HepG2 (cell line): Measurements from ENCODE around the gene NCKAP5L. TPM values are rescaled to one million over a fixed set of nuclear protein-coding genes. Genes with fewer than 3 reads are reported as not detected.

Experiments used
- ARNT2 ChIP-seq: sonication (generic); formaldehyde crosslinking; IDR thresholded peaks from 2 replicates; pipeline ENCODE4 v1.8.0; 2022; ENCODE audit warnings: mild to moderate bottlenecking, low read depth, missing genetic modification reagents, moderate library complexity
- ATF6 ChIP-seq: sonication (generic); formaldehyde crosslinking; conservative IDR thresholded peaks from 2 replicates; pipeline ENCODE4 v1.4.0; 2020; ENCODE audit warnings: missing genetic modification reagents
- E2F5 ChIP-seq: sonication (generic); formaldehyde crosslinking; conservative IDR thresholded peaks from 2 replicates; pipeline ENCODE4 v1.4.0; 2020; ENCODE audit warnings: missing genetic modification reagents
- ELF1 ChIP-seq: sonication (generic); formaldehyde crosslinking; IDR thresholded peaks from 2 replicates; pipeline ENCODE4 v1.4.0; 2020; ENCODE audit warnings: missing genetic modification reagents
- HINFP ChIP-seq: sonication (generic); formaldehyde crosslinking; IDR thresholded peaks from 2 replicates; pipeline ENCODE4 v1.4.0; 2020; ENCODE audit warnings: low read depth, mild to moderate bottlenecking, missing genetic modification reagents
- HOXA3 ChIP-seq: sonication (generic); formaldehyde crosslinking; IDR thresholded peaks from 2 replicates; pipeline ENCODE4 v1.5.0; 2020; ENCODE audit warnings: missing genetic modification reagents
- MXD1 ChIP-seq: sonication (generic); formaldehyde crosslinking; IDR thresholded peaks from 2 replicates; pipeline ENCODE4 v1.4.0; 2020; ENCODE audit warnings: mild to moderate bottlenecking, missing genetic modification reagents
- NFE2L2 ChIP-seq: fragments of 150-350 bp; IDR thresholded peaks from 2 replicates; pipeline ENCODE4 v1.6.1; 2014; ENCODE audit warnings: low read length
- POLR2AphosphoS2 ChIP-seq: IDR thresholded peaks from 2 replicates; pipeline ENCODE4 v1.6.1; 2011; ENCODE audit warnings: low read depth, low read length, improper control_type of control experiment
- SIN3A ChIP-seq: IDR thresholded peaks from 2 replicates; pipeline ENCODE4 v1.6.1; 2011; ENCODE audit warnings: low read depth, mild to moderate bottlenecking, control low read depth, low read length, borderline replicate concordance
- SMC3 ChIP-seq: IDR thresholded peaks from 2 replicates; pipeline ENCODE4 v1.6.1; 2011; ENCODE audit warnings: low read length, improper control_type of control experiment
- SPEN ChIP-seq: sonication (generic); formaldehyde crosslinking; IDR thresholded peaks from 2 replicates; pipeline ENCODE4 v1.5.1; 2020; ENCODE audit warnings: low read depth, mild to moderate bottlenecking, missing genetic modification reagents
- SRY ChIP-seq: sonication (generic); formaldehyde crosslinking; IDR thresholded peaks from 2 replicates; pipeline ENCODE4 v1.8.0; 2022; ENCODE audit warnings: mild to moderate bottlenecking, missing genetic modification reagents
- ZBTB8A ChIP-seq: sonication (generic); formaldehyde crosslinking; IDR thresholded peaks from 2 replicates; pipeline ENCODE4 v1.4.0; 2020; ENCODE audit warnings: mild to moderate bottlenecking, low read depth, missing genetic modification reagents, borderline replicate concordance
- ZNF256 ChIP-seq: sonication (generic); formaldehyde crosslinking; conservative IDR thresholded peaks from 2 replicates; pipeline ENCODE4 v1.4.0; 2020; ENCODE audit warnings: missing genetic modification reagents
- ZNF383 ChIP-seq: sonication (generic); formaldehyde crosslinking; IDR thresholded peaks from 2 replicates; pipeline ENCODE4 v1.4.0; 2020; ENCODE audit warnings: missing genetic modification reagents, mild to moderate bottlenecking, borderline replicate concordance
- ZNF740 ChIP-seq: sonication (generic); formaldehyde crosslinking; IDR thresholded peaks from 2 replicates; pipeline ENCODE4 v1.4.0; 2020; ENCODE audit warnings: missing genetic modification reagents
- polyA plus RNA-seq, 8 experiments: library from polyadenylated mRNA; depleted of rRNA in 3 of 8; stranded (reverse) in 7 of 8; unstranded in 1 of 8; fragments of >200 nt; fragmentation: Illumina TruSeq in 4 of 8; extraction: Trizol in 4 of 8; gene quantifications; 2 replicates each; pipeline versions ENCODE4 v1.2.1 to v1.2.3, GENCODE V29; 2011 to 2016; ENCODE audit warnings: low read depth in 4 of 8, missing spikeins in 1 of 8, mixed read lengths in 1 of 8; ENCODE audit not compliant: insufficient read depth in 1 of 8
- total RNA-seq, 5 experiments: library from RNA; depleted of rRNA; stranded (reverse); fragments of >200 nt; fragmentation: Illumina TruSeq; extraction: Trizol; gene quantifications; 2 replicates each; pipeline ENCODE4 v1.2.3, GENCODE V29; 2016; ENCODE audit warnings: low read depth in 1 of 5
- TF ChIP-seq, protein P1 (sequence below): sonication (generic); formaldehyde crosslinking; IDR thresholded peaks from 2 replicates; pipeline ENCODE4 v1.4.0; 2020; ENCODE audit warnings: mild to moderate bottlenecking, missing genetic modification reagents

Gene NCKAP5L
- total and polyA plus RNA-seq, 2 of the 13 experiments (the other 11 are each of a cell fraction or from before 2014, with no cell fraction given) = 4.1 to 9.0 TPM

GRCh38 chr12:49827401-49828099 lies 663 bp downstream of the NCKAP5L start (continued):
- TF ChIP-seq NFE2L2 (no peak), ZNF740 (CRISPR knock-in tag) (no peak; the same call in 1 of the 2 replicates), ZBTB8A (no peak), ARNT2 (peak; percentile 48; the same call in 1 of the 2 replicates), SIN3A (peak; percentile 57; the same call in 1 of the 2 replicates), ELF1 (CRISPR knock-in tag) (0 out of 2 replicates have a peak, but pooled peaks have one; percentile 45), ZNF256 (CRISPR knock-in tag) (no peak), POLR2AphosphoS2 (no peak), SRY (no peak), ZNF383 (CRISPR knock-in tag) (no peak), HINFP (no peak), ATF6 (CRISPR knock-in tag) (no peak), SMC3 (no peak), E2F5 (CRISPR knock-in tag) (no peak), MXD1 (CRISPR knock-in tag) (no peak; the same call in 1 of the 2 replicates), HOXA3 (peak; percentile 21; the same call in 1 of the 2 replicates), SPEN (peak; percentile 20; the same call in 1 of the 2 replicates)
- TF ChIP-seq, protein P1, sequence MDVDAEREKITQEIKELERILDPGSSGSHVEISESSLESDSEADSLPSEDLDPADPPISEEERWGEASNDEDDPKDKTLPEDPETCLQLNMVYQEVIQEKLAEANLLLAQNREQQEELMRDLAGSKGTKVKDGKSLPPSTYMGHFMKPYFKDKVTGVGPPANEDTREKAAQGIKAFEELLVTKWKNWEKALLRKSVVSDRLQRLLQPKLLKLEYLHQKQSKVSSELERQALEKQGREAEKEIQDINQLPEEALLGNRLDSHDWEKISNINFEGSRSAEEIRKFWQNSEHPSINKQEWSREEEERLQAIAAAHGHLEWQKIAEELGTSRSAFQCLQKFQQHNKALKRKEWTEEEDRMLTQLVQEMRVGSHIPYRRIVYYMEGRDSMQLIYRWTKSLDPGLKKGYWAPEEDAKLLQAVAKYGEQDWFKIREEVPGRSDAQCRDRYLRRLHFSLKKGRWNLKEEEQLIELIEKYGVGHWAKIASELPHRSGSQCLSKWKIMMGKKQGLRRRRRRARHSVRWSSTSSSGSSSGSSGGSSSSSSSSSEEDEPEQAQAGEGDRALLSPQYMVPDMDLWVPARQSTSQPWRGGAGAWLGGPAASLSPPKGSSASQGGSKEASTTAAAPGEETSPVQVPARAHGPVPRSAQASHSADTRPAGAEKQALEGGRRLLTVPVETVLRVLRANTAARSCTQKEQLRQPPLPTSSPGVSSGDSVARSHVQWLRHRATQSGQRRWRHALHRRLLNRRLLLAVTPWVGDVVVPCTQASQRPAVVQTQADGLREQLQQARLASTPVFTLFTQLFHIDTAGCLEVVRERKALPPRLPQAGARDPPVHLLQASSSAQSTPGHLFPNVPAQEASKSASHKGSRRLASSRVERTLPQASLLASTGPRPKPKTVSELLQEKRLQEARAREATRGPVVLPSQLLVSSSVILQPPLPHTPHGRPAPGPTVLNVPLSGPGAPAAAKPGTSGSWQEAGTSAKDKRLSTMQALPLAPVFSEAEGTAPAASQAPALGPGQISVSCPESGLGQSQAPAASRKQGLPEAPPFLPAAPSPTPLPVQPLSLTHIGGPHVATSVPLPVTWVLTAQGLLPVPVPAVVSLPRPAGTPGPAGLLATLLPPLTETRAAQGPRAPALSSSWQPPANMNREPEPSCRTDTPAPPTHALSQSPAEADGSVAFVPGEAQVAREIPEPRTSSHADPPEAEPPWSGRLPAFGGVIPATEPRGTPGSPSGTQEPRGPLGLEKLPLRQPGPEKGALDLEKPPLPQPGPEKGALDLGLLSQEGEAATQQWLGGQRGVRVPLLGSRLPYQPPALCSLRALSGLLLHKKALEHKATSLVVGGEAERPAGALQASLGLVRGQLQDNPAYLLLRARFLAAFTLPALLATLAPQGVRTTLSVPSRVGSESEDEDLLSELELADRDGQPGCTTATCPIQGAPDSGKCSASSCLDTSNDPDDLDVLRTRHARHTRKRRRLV (CRISPR knock-in tag) = no peak
